K562 (cell line): ENCODE measurements around the gene AGTR1.

Experiments used
- CBFB ChIP-seq: sonication (generic); formaldehyde crosslinking; IDR thresholded peaks from 2 replicates; pipeline ENCODE4 v1.4.0; 2020; ENCODE audit warnings: mild to moderate bottlenecking, missing genetic modification reagents
- CHCHD3 ChIP-seq: fragments of 250-450 bp; sonication (Bioruptor Pico); IDR thresholded peaks from 2 replicates; pipeline ENCODE4 v2.1.2; 2022; ENCODE audit warnings: mild to moderate bottlenecking
- CTCF ChIP-seq, 3 experiments: IDR thresholded peaks in 2 of 3; conservative IDR thresholded peaks in 1 of 3; 2 replicates each; pipeline ENCODE4 v1.5.1; 2011 to 2012; ENCODE audit warnings: low read length in 3 of 3, mild to moderate bottlenecking in 3 of 3, control low read depth in 2 of 3, improper control_type of control experiment in 1 of 3, inconsistent platforms in 1 of 3, low read depth in 1 of 3, mixed read lengths in 1 of 3, moderate library complexity in 1 of 3; ENCODE audit not compliant: insufficient read depth in 2 of 3
- CXXC5 ChIP-seq: fragments of 250-450 bp; sonication (Bioruptor Pico); IDR thresholded peaks from 2 replicates; pipeline ENCODE4 v1.8.0; 2022; ENCODE audit warnings: inconsistent platforms, mild to moderate bottlenecking, moderate library complexity
- EP300 ChIP-seq: IDR thresholded peaks from 2 replicates; pipeline ENCODE4 v1.6.1; 2012; ENCODE audit warnings: low read length, improper control_type of control experiment
- JUNB ChIP-seq: fragments of 450-650 bp; formaldehyde crosslinking; conservative IDR thresholded peaks from 2 replicates; pipeline ENCODE4 v1.4.0; 2020; ENCODE audit warnings: mild to moderate bottlenecking
- LCOR ChIP-seq: sonication (generic); formaldehyde crosslinking; IDR thresholded peaks from 2 replicates; pipeline ENCODE4 v1.8.0; 2022; ENCODE audit warnings: mild to moderate bottlenecking, missing genetic modification reagents
- POLR2A ChIP-seq: fragments of 450-650 bp; conservative IDR thresholded peaks from 2 replicates; pipeline ENCODE4 v1.6.1; 2016
- SREBF1 ChIP-seq: fragments of 150-350 bp; IDR thresholded peaks from 2 replicates; pipeline ENCODE4 v1.6.1; 2014; ENCODE audit warnings: antibody characterized with exemption, low read depth, low read length, borderline replicate concordance
- TBP ChIP-seq: optimal IDR thresholded peaks from 2 replicates; pipeline ENCODE3; 2011; ENCODE audit warnings: low read depth, low read length, improper control_type of control experiment
- TFAM ChIP-seq: fragments of 250-450 bp; sonication (Bioruptor Pico); conservative IDR thresholded peaks from 2 replicates; pipeline ENCODE4 v1.5.0; 2021; ENCODE audit warnings: mild to moderate bottlenecking, moderate library complexity
- YY1 ChIP-seq, 3 experiments: IDR thresholded peaks; 2 replicates each; pipeline ENCODE4 v1.6.1; 2011; ENCODE audit warnings: low read length in 2 of 3, mild to moderate bottlenecking in 2 of 3, moderate library complexity in 2 of 3, borderline replicate concordance in 1 of 3, control low read depth in 1 of 3, low read depth in 1 of 3; ENCODE audit not compliant: insufficient read depth in 3 of 3, insufficient replicate concordance in 2 of 3, control insufficient read depth in 1 of 3, insufficient read length in 1 of 3; ENCODE audit errors: extremely low read depth in 1 of 3
- ZNF121 ChIP-seq: sonication (generic); formaldehyde crosslinking; conservative IDR thresholded peaks from 2 replicates; pipeline ENCODE4 v1.8.0; 2022; ENCODE audit warnings: missing genetic modification reagents
- ZSCAN29 ChIP-seq: fragments of 450-650 bp; IDR thresholded peaks from 2 replicates; pipeline ENCODE4 v1.6.1; 2017

- TF ChIP-seq CTCF (IDR thresholded peaks at IDR 0.05 in 2 of 3, conservative IDR thresholded peaks at IDR 0.05 in 1 of 3; ENCODE audit: insufficient read depth in 2 of 3, low read depth in 1 of 3, low read length in 3 of 3) (no peak), SREBF1 (no peak), ZNF121 (CRISPR knock-in tag) (no peak), TFAM (CRISPR knock-in tag) (no peak), CHCHD3 (no peak), TBP (no peak), POLR2A (no peak), CBFB (CRISPR knock-in tag) (no peak), CXXC5 (CRISPR knock-in tag) (no peak), JUNB (CRISPR knock-in tag) (no peak), LCOR (CRISPR knock-in tag) (no peak), EP300 (no peak), ZSCAN29 (no peak), YY1 (IDR thresholded peaks at IDR 0.05; ENCODE audit: borderline replicate concordance in 1 of 3, control insufficient read depth in 1 of 3, extremely low read depth in 1 of 3, insufficient read depth in 3 of 3, insufficient read length in 1 of 3, insufficient replicate concordance in 2 of 3, low read depth in 1 of 3, low read length in 2 of 3) (no peak)
Observed at GRCh38 chr3:148716657-148717056, 19.0 kb downstream of the AGTR1 start.
